ENCODE results near the gene GMEB2.

GMEB2 gene

DNA sequence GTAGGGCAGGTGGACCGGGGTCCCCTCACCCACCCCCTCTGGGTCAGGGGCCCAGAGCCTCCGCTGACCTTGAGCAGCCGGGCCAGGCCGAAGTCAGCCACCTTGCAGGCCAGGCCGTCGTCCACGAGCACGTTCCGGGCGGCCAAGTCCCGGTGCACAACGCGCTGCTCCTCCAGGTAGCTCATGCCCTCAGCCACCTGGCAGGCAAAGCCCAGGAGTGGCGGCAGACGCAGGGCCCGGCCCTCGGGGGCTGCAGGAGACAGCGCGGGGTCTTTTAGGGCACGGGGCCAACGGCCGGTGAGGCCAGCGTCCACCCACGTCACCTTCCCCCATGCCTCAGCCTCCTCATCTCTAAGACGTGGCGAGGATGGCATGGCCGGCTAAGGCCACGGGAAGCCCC is 85.5 kb downstream of the GMEB2 start:
- no peak for DNase-seq

- DNase-seq: peak in 1 of 2 donors; percentile 37
These were observed 86.3 kb downstream of the GMEB2 start for GRCh38 chr20:63540417-63541186.

- DNase-seq: no peak
These were observed 87.2 kb downstream of the GMEB2 start for GRCh38 chr20:63539441-63540370.

DNA sequence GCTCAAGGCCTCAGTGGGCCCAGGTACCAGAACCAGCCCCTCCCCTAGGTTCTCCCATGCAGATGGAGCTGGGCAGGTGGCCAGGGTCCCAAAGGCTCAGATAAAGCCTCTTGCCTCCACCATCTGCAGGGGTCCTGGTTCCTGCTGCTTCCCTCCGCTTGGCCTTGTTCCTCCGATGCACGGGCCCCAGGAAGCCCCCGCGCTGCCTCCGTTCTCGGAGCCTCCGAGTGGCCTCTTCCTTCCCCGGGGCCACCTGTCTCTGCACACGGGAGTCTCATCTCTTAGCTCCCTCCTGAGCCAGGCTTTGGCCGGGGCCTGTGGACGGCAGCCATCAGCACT is 87.8 kb downstream of the GMEB2 start:
- no peak for DNase-seq

DNA sequence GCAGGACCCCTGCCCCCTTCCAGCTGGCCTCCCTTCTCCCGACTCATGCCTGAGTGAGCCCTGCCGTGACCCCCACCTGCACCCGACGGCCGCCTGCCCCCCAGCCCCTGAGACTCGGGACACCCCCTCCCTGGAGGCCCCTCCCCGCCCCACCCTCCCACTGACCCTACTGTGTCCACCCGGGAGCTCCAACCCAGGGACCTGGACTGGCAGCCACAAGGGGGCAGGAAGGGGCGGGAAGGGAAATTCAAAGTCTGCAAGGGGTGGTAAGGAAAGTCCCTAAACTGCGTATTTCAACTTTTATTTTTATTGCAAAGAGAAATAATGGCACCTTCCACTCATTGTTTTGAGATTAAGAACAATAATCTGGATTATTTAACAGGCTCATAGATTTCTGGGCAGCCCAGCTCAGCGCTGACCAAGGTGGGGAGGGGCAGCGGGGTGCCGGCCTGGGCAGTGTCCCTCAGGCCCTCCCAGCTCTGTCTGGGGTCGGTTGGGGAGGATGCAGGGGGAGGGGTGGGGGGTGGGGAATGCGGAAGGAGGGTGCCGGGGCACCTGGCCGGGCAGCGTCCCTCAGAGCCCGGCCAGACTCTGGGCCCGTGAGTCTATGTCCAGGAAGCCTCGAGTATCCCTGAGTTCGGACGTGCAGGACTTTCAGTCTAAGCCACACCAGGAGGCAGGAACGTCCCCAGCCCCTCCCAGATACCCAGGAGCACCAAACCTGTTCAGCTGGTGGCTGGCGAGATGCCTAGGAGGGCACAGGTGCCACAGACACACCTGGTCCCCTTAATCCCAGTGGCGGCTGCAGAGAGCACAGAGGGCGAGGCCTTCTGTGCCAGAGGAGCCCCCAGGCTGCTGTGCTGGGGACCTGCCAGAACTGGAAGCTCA is 88.5 kb downstream of the GMEB2 start:
- DNase-seq: no peak
